ENCODE results near the gene IFNLR1.

IFNLR1 gene

DNA sequence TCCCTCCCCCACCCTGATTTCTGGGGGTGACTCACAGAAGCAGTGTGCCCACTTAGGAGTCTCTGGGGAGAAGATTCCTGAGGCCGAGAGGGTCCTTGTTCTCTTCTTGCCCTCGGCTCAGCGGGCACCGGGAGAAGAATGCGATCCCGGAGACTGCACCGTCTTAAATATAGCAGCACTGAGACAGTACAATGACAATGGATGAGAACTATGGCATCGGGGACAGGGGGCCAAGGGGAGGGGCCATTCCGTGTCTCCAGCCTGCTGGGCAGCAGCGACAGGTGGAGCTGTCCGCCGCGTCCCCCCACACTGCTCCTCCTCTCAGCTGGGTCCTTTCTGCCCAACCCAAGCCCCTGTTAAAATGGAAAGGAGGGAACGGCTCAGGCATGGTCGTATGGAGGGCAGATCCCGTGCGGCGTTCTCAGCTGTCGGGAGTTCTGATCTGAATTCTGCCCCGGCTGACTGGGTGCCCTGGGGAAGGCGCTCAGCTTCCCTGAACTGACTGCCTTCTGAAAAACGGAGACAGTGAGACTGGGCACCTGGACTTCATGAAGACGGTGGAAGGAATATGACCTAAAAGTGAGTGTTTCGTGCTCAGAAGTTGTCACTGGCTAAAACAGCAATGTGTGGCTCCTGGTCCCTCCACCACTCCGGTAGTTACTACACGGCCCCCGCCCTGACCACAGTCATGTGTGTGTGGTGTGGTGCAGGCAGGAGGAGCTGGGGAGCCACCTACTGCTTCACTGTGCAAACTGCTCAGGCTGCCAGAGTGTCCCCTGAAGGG lies 74.9 kb downstream of the IFNLR1 start, which contains the start of gene MYOM3:
Gene MYOM3 (minus strand): TSS at position 140 of the 784 bp plus-strand sequence. CDS start 3,499 bp downstream, outside the sequence.
- peak; percentile 37 for DNase-seq (ENCODE audit: low read depth, low spot score)
- no peak within 1 kb of the TSS for H3K4me3 ChIP-seq (ENCODE audit: low read length)

DNA sequence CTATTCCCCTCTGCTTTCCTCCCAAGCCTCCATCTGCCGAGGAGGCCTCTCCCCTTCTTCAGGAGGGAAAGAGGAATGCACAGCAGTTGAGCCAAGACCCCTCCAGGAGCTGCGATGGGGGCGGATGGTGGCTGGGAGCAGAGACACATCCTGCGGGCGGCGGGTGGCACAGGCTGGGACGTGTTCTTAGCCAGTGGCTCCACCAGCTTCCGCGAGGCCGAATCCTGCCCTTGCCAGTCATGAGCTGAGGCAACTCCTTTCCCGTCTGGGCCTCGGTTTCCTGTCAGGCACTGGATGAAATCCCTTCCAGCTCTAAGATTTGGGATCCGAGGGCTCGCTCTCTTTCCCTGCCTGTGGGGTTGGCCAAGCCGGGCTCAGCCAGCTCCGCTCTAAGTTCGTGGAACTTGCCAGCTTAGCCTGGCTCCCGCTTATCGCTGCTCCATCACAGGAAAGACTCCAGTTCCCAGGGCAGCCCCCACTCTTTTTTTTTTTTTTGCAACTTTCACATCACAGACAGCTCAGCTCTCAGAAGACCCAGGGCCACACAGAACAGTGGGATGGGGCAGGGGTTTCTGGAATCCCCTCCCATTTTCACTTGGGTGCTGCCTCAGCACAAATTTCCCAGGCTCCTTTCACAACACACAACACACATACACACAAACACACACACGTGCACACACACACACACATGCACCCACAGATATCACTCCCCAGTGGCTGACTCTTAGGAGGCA lies 75.7 kb downstream of the IFNLR1 start:
- no peak for DNase-seq (ENCODE audit: low read depth, low spot score)

GRCh38 chr1:24110642-24111261 lies 76.3 kb downstream of the IFNLR1 start:
- no peak overlapping the region for H3K4me3 ChIP-seq (ENCODE audit: low read length)
- no peak for DNase-seq (ENCODE audit: low read depth, low spot score)

More for the DNA sequence above, 75.7 kb downstream of the IFNLR1 start:
- H3K4me3 ChIP-seq (ENCODE audit: low read length): no peak overlapping the region

GRCh38 chr1:24109686-24110475 lies 77.2 kb downstream of the IFNLR1 start:
- no peak for DNase-seq (ENCODE audit: low read depth, low spot score)
- no peak overlapping the region for H3K4me3 ChIP-seq (ENCODE audit: low read length)

- no peak overlapping the region for H3K4me3 ChIP-seq (ENCODE audit: low read length)
- DNase-seq (ENCODE audit: low read depth, low spot score): no peak
Observed at GRCh38 chr1:24109166-24109483, 78.0 kb downstream of the IFNLR1 start.

- H3K4me3 ChIP-seq (ENCODE audit: low read length): no peak overlapping the region
- DNase-seq (ENCODE audit: low read depth, low spot score): no peak
Observed at GRCh38 chr1:24108334-24109165, 78.5 kb downstream of the IFNLR1 start.

DNA sequence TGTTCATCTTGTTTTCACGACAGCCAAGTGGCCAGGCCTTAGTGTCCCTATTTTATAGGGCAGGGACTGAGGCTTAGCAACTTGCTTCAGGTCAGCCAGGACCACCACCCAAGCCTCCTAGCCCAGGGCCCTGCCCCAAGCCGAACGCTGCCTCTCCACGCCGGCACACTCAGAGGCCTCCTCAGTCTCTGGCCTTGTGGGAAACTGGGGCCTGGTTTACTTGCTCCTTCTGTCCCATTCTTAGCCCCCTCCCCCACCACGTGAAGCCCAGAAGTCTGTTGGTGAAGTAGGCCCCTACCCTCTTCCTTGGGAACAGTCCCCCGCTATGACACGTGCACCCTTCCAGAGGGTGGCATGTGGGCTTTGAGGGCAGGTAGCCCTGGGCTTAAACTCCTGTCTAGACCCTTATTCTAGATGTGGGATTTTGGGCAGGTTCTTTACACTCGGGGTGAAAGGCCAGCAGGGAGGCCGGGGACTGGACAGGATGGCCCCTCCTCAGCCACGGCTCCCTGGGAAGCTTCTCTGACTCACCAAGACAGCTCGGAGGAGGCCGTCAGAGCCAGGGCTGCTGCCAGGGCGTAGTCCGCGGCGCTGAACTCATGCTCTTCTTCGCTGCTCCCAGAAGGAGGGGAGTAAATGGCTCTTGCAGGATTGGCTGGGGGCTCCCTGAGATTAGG lies 79.5 kb downstream of the IFNLR1 start:
- no peak for DNase-seq (ENCODE audit: low read depth, low spot score)
- no peak overlapping the region for H3K4me3 ChIP-seq (ENCODE audit: low read length)

- no peak for DNase-seq (ENCODE audit: low read depth, low spot score)
- H3K4me3 ChIP-seq (ENCODE audit: low read length): no peak overlapping the region
Observed at GRCh38 chr1:24105368-24106160, 81.5 kb downstream of the IFNLR1 start.

- no peak overlapping the region for H3K4me3 ChIP-seq (ENCODE audit: low read length)
- no peak for DNase-seq (ENCODE audit: low read depth, low spot score)
Observed at GRCh38 chr1:24104854-24105253, 82.2 kb downstream of the IFNLR1 start.

All from Jurkat, Clone E6-1 (cell line).